Ovary (tissue), 9 donors: Measurements from ENCODE around the gene CCDC141. TPM values are rescaled to one million over a fixed set of nuclear protein-coding genes. Genes with fewer than 3 reads are reported as not detected.

Experiments
- DNase-seq, 5 donors: peaks; one replicate each; pipeline ENCODE4 v3.0.0-alpha.2; 2019 to 2020
- H3K27ac ChIP-seq, 2 donors: fragments of 200-600 bp; one replicate each; pipeline versions ENCODE4 v1.5.1 to v1.8.0; 2019 to 2022
- H3K27me3 ChIP-seq: fragments of 200-600 bp; one replicate; pipeline ENCODE4 v1.8.0; 2022
- H3K36me3 ChIP-seq: fragments of 200-600 bp; sonication (generic); one replicate; pipeline ENCODE4 v1.5.1; 2019
- H3K4me1 ChIP-seq: one replicate; pipeline ENCODE4 v1.8.1; 2013; ENCODE audit warnings: mild to moderate bottlenecking, moderate library complexity; ENCODE audit not compliant: insufficient read depth
- H3K4me3 ChIP-seq: fragments of 200-600 bp; sonication (generic); one replicate; pipeline ENCODE4 v1.5.1; 2017
- H3K9me3 ChIP-seq, 2 donors: fragments of 200-600 bp in 1 of 2; sonication (generic) in 1 of 2; one replicate each; pipeline versions ENCODE4 v1.5.1 to v1.8.1; 2013 to 2019; ENCODE audit warnings: mild to moderate bottlenecking in 1 of 2, moderate library complexity in 1 of 2
- EP300 ChIP-seq: sonication (generic); formaldehyde crosslinking; IDR thresholded peaks from one replicate; pipeline ENCODE4 v1.6.1; 2017; ENCODE audit warnings: antibody characterized with exemption
- POLR2A ChIP-seq: fragments of 450-650 bp; IDR thresholded peaks from one replicate; pipeline ENCODE4 v1.6.1; 2017; ENCODE audit warnings: antibody characterized with exemption, mild to moderate bottlenecking, moderate library complexity
- WGBS, 3 donors: extraction: QIAGEN DNeasy Blood & Tissue Kit in 1 of 3; methylation state at CpG; one replicate each; pipeline versions ENCODE4 v1.1.5 to v1.1.7; 2013 to 2017; 5-methylcytosine and 5-hydroxymethylcytosine counted together
- intact Hi-C, 4 donors: fragments of 100-400 bp; cut with DNase I; formaldehyde crosslinking; loops; one replicate each; pipeline versions ENCODE4 v1.11.0 to v1.15.1; 2022 to 2023
- polyA plus RNA-seq, 2 donors: library from polyadenylated mRNA; stranded (reverse); fragments of 200-250 nt in 1 of 2; fragments of 350-450 nt in 1 of 2; fragmentation: Illumina TruSeq in 1 of 2; extraction: RNeasy Lipid Tissue Mini Kit (QIAGEN cat#74804) in 1 of 2; gene quantifications; one replicate each; pipeline ENCODE4 v1.2.3, GENCODE V29; 2013 to 2014
- total RNA-seq, 7 donors: library from RNA; depleted of rRNA in 2 of 7; stranded (reverse); fragments of >200 nt in 2 of 7; fragmentation: NEBNext Ultra II Directional in 3 of 7; extraction: Animal tissue kit (Norgen Biotek cat#: 25700) in 3 of 7; gene quantifications; one replicate each; pipeline versions ENCODE4 v1.1.0 to v1.2.4, GENCODE V29; 2016 to 2023
- TF ChIP-seq, protein P1 (sequence below), 3 donors: fragments of 450-650 bp in 2 of 3; fragments of 200-600 bp in 1 of 3; IDR thresholded peaks; one replicate each; pipeline versions ENCODE4 v1.5.1 to v1.8.0; 2016 to 2022; ENCODE audit warnings: antibody characterized with exemption in 3 of 3, mild to moderate bottlenecking in 1 of 3
- donor health status: DM: no; HTN: no; CAD: no; lungs with moderate emphysema.
- donor health status: DM: no; HTN: no; CAD: no.
- donor health status: Bipolar disorder and iron deficiency.
- donor health status: DM: yes; HTN: yes; CAD: no.
- donor health status: DM: no; HTN: no; CAD: no.
- donor health status: DM: yes; HTN: yes; CAD: no.

CCDC141 gene
- total and polyA plus RNA-seq, 9 donors = 0.35 to 6.2 (median 0.77) TPM

DNA sequence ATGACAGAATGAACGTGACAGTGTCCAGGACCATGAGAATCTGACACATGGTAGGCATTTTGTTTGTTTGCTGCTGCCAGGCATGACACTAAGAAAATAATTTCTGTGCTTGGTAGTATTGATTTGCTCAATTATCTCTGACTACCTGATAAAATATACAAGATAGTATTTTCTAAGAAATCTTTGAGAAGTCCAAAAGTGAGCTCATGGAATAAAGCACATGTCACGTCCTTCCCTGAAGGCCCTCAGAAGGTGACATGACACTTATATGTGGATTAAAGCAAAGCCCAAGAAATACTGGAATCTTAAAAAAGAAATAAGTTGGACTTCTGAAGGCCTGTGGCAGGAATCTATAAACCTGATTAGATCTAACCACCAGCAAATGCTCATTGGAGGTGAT is 238.9 kb downstream of the CCDC141 start:
- H3K27me3 ChIP-seq = no peaks in the 10 kb centered on the region
- no peak overlapping the region for H3K27ac ChIP-seq
- intact Hi-C loops = no loop called here
- WGBS, 3 donors = 84 to 96% (median 93%) methylated on average over 2 of the region's 2 CpGs
- TF ChIP-seq POLR2A (no peak), EP300 (no peak)
- TF ChIP-seq, protein P1, sequence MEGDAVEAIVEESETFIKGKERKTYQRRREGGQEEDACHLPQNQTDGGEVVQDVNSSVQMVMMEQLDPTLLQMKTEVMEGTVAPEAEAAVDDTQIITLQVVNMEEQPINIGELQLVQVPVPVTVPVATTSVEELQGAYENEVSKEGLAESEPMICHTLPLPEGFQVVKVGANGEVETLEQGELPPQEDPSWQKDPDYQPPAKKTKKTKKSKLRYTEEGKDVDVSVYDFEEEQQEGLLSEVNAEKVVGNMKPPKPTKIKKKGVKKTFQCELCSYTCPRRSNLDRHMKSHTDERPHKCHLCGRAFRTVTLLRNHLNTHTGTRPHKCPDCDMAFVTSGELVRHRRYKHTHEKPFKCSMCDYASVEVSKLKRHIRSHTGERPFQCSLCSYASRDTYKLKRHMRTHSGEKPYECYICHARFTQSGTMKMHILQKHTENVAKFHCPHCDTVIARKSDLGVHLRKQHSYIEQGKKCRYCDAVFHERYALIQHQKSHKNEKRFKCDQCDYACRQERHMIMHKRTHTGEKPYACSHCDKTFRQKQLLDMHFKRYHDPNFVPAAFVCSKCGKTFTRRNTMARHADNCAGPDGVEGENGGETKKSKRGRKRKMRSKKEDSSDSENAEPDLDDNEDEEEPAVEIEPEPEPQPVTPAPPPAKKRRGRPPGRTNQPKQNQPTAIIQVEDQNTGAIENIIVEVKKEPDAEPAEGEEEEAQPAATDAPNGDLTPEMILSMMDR (IDR thresholded peaks at IDR 0.05) = no peak
- DNase-seq = no peak
- H3K4me1 ChIP-seq = no peaks in the 10 kb centered on the region
- H3K9me3 ChIP-seq = no peaks in the 10 kb centered on the region
- no peak overlapping the region for H3K4me3 ChIP-seq
- no peaks in the 10 kb centered on the region for H3K36me3 ChIP-seq

DNA sequence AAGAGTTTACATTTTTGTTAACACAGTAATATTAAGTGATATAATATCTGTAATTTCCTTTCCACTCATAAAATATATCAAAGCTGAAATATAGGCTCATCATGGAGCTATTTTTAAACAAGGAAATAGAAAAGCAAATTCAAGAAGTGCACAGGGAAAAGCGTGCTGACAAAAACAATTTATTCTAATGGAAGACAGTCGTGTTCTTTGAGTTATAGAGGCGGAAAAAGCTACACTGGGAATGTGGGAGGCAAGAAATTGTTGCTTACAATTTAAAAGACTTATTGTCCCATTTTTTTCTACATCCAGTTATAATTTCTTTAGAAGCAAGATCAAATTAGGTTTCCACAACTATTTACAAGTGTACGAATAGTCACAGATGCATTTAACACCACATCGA is 239.5 kb downstream of the CCDC141 start:
- Histone ChIP-seq H3K36me3 (no peaks in the 10 kb centered on the region), H3K4me3 (no peak overlapping the region), H3K27me3 (no peaks in the 10 kb centered on the region), H3K4me1 (no peaks in the 10 kb centered on the region), H3K9me3 (no peaks in the 10 kb centered on the region), H3K27ac (no peak overlapping the region)
- intact Hi-C loops = no loop called here
- TF ChIP-seq POLR2A (no peak), EP300 (no peak)
- TF ChIP-seq, protein P1 (IDR thresholded peaks at IDR 0.05) = no peak
- DNase-seq = no peak
- WGBS, 3 donors = 89 to 94% (median 90%) methylated on average over 5 of the region's 5 CpGs

DNA sequence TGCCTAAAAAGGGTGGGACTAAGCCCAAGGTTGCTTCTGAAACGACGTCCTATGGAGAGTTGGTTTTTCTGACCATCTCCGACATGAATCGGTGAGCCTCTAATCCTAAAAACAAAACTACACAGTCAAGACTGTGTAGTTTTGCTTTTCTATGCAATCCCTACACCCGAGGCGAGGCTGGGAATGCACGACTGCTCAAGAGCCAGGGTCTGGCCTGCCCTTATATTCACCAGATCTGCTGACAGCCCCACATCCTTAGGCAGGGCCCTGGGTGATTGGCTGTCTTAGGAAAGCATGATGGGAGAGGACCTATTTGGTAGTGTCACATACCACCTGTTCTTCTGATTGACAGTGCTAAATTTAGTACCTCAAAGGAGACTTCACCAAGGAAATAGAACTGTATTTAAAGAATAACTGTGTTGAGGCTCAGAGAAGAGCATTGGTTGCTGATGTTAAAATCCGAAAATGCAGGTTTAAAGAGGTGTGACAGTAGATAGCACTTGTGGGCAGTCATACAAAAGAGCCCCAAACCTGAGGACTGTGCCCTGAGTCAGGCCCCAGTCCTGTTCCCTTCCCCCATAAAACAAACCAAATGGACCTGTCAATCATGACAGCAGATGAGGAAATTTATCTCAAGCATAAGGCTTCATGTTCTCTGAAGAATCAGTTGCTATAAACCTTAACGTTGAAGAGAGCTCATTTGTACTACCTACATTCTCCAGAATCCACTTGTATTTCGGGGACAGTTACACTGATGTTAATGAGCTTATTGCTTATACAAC is 242.5 kb downstream of the CCDC141 start, which contains the start of gene TTN:
TSS of gene TTN (minus strand) at position 197 of the 782 bp plus-strand sequence. CDS start 2,781 bp downstream, outside the sequence.
- Histone ChIP-seq H3K27ac (no peak within 1 kb of the TSS), H3K4me1 (no peaks in the 10 kb centered on the region), H3K4me3 (no peak within 1 kb of the TSS), H3K36me3 (no peaks in the 10 kb centered on the region), H3K9me3 (no peaks in the 10 kb centered on the region), H3K27me3 (no peaks in the 10 kb centered on the region)
- 91 to 92% (median 92%) methylated on average over 10 of the region's 10 CpGs for WGBS, 3 donors
- TF ChIP-seq POLR2A = no peak
- TF ChIP-seq EP300 = no peak
- intact Hi-C loops = no loop called here
- DNase-seq = no peak

DNA sequence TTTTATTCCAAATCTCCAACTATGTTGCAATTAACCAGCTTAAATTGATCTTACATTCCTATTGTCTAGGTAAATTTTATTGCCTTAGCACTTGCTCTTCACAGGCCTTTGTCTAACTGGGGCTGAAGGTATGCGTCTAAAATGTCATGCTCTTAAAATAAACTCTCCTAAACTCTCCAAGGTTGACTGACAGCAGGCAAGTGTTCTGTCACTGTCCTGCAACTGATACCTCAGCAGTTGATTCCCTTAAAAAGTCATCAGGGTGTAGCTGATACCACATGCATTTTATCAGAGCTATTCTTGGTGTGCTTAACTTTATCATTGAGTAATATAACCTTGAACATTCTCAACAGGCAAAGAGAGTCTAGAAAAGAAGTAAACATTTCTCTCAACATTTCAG is 243.4 kb downstream of the CCDC141 start:
- TF ChIP-seq POLR2A (no peak), EP300 (no peak)
- TF ChIP-seq, protein P1 (IDR thresholded peaks at IDR 0.05) = no peak
- Histone ChIP-seq H3K27ac (no peak overlapping the region), H3K36me3 (no peaks in the 10 kb centered on the region), H3K4me3 (no peak overlapping the region), H3K9me3 (no peaks in the 10 kb centered on the region), H3K27me3 (no peaks in the 10 kb centered on the region), H3K4me1 (no peaks in the 10 kb centered on the region)
- intact Hi-C loops = no loop called here
- 91 to 95% (median 93%) methylated on average over 1 of the region's 1 CpG for WGBS, 3 donors
- no peak for DNase-seq

DNA sequence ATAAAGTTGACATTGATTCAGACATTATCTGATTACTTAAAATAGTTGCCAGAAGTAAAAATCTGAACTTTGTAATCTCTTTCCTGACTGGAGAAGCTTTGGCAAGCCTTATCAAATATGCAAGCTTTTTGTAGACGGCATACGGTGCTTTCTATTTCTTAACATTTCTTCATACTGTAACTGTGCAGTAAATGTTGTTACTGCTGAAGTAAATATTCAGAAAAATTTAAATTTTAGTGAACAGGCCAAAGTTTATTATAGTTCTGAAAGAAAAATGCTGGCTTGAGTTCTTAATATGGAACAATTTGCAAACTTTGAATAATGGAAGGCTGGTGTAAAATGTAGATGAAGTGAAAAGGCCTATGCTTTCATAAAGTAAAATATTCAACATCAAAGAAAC is 244.5 kb downstream of the CCDC141 start:
- Histone ChIP-seq H3K9me3 (no peaks in the 10 kb centered on the region), H3K4me3 (no peak overlapping the region), H3K4me1 (no peaks in the 10 kb centered on the region), H3K27me3 (no peaks in the 10 kb centered on the region), H3K36me3 (no peaks in the 10 kb centered on the region), H3K27ac (no peak overlapping the region)
- DNase-seq = no peak
- 27 to 64% (median 35%) methylated on average over 2 of the region's 2 CpGs for WGBS, 3 donors
- TF ChIP-seq EP300 (no peak), POLR2A (no peak)
- TF ChIP-seq, protein P1 (IDR thresholded peaks at IDR 0.05) = no peak
- intact Hi-C loops = no loop called here
